ENCODE data around the gene FAM222A. TPM values are rescaled to one million over a fixed set of nuclear protein-coding genes. Genes with fewer than 3 reads are reported as not detected.
A peak's percentile ranks its signal among the peaks of the same experiment; 100 is the strongest.

Gene FAM222A
- polyA plus RNA-seq, 4 donors, result 1.6 to 7.5 (median 4.7) TPM

DNA sequence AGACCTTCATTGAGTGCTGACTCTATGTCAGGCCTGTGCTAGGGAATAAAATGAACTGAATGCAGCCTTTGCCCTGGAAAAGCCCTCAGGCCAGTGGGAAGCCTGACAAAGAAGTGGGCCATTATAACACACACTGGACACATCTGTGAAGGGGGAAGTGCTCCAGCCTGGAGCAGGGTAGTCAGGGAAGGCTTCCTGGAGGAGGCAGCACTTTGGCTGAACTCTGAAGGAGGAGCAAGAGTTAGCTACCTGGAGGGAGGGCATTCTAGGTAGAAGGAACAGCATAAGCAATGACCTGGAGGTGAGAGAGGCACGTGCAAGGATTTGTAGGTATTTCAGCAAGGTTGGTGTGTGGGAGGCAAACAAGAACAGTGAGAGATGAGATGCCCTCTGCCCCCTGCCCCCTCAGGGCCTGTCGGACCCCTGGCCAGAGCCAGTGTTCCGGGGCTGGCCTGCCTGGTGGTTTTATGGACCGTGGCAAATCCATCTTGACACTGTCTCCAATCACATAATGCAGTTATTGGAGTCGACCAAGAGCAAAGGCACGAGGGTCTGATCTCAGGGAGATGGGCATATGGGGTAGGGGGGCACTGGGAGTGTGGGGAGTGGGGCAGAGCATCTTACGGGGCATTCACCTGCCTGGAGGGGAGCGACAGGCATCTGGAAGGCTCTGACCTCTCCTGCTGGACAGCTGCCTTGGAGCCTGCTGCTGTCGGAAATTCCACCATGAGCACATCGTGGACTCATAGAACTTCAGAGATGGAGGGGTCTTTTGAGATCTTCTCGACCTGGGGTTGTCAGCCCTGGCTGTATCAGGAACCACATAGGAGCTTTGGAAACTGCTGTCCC, 2.7 kb upstream of the FAM222A start:
- DNase-seq, result no peak
- H3K36me3 ChIP-seq (ENCODE audit: control insufficient read depth in 3 of 3, insufficient read depth in 2 of 3, low read depth in 1 of 3, low read length in 3 of 3), result no peaks in the 10 kb centered on the region
- H3K9me3 ChIP-seq (ENCODE audit: control insufficient read depth in 2 of 2, insufficient read depth in 1 of 2, low read depth in 1 of 2, low read length in 1 of 2), result no peaks in the 10 kb centered on the region
- no peak overlapping the region for H3K27ac ChIP-seq (ENCODE audit: low read depth in 1 of 3, low read length in 2 of 3)
- FAIRE-seq, result no peak
- peaks cover 0 to 7% (median 6%) of the 10 kb centered on the region in 3 donors for H3K27me3 ChIP-seq (ENCODE audit: control insufficient read depth in 3 of 3, insufficient read depth in 3 of 3, low read length in 3 of 3)
- H3K4me1 ChIP-seq (ENCODE audit: control insufficient read depth in 3 of 3, insufficient read depth in 2 of 3, low read depth in 1 of 3, low read length in 2 of 3), result peaks cover 2 to 51% (median 4%) of the 10 kb centered on the region in 3 donors
- H3K4me3 ChIP-seq (ENCODE audit: low read depth in 1 of 3, low read length in 3 of 3), result no peak overlapping the region
- 54 to 71% (median 61%) methylated on average over 11 of the region's 11 CpGs for WGBS, 3 donors

DNA sequence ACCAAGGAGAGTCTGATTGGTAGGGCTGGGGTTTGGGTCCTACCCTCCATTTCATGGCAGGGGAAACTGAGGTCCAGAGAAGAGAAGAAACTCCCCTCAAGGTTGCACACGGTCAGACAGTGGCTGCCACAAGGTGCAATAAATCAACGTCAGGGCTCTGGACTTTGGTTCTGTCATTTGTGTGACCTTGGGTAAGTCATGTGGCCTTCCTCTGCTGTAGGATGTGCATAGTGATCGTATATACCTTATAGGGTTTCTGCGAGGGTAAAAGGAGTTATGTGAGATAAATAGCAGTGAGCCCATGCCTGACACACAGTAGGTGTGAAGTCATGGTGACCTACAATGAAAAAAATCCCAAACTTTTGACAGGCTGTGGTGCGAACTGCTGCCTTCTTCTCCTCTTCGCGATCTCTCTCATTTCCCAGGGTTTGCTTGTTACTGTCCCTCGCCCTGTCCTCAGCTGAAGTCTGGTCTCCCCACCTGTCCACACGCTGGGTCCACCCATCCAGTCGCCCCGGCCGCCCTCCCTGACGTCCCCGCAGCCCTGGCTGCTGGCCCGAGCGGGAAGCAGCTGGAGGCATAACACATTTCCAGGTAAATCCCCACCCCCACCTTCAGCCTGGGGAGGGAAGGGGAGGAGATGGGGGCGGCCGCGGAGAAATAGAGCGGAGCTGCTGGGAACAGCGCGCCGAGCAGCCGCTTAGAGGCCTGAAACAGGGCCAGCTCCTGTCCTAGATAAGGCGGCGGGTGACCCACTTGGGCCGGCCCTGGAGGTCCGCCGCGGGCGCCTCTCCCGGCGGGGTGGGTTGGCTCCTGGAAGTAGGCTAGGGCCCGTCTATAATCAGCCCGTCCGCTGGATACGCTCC, 1.8 kb upstream of the FAM222A start:
- peak in 1 of 2 donors; percentile 73 for DNase-seq
- FAIRE-seq, result no peak
- 9 to 17% (median 16%) methylated on average over 36 to 37 of the region's 37 CpGs for WGBS, 3 donors
- H3K36me3 ChIP-seq (ENCODE audit: control insufficient read depth in 3 of 3, insufficient read depth in 2 of 3, low read depth in 1 of 3, low read length in 3 of 3), result peaks cover 0 to 3% (median 0%) of the 10 kb centered on the region in 3 donors
- H3K4me1 ChIP-seq (ENCODE audit: control insufficient read depth in 3 of 3, insufficient read depth in 2 of 3, low read depth in 1 of 3, low read length in 2 of 3), result peaks cover 0 to 53% (median 4%) of the 10 kb centered on the region in 3 donors
- H3K27me3 ChIP-seq (ENCODE audit: control insufficient read depth in 3 of 3, insufficient read depth in 3 of 3, low read length in 3 of 3), result peaks cover 0 to 7% (median 6%) of the 10 kb centered on the region in 3 donors
- no peak overlapping the region for H3K4me3 ChIP-seq (ENCODE audit: low read depth in 1 of 3, low read length in 3 of 3)
- no peaks in the 10 kb centered on the region for H3K9me3 ChIP-seq (ENCODE audit: control insufficient read depth in 2 of 2, insufficient read depth in 1 of 2, low read depth in 1 of 2, low read length in 1 of 2)
- H3K27ac ChIP-seq (ENCODE audit: low read depth in 1 of 3, low read length in 2 of 3), result no peak overlapping the region

DNA sequence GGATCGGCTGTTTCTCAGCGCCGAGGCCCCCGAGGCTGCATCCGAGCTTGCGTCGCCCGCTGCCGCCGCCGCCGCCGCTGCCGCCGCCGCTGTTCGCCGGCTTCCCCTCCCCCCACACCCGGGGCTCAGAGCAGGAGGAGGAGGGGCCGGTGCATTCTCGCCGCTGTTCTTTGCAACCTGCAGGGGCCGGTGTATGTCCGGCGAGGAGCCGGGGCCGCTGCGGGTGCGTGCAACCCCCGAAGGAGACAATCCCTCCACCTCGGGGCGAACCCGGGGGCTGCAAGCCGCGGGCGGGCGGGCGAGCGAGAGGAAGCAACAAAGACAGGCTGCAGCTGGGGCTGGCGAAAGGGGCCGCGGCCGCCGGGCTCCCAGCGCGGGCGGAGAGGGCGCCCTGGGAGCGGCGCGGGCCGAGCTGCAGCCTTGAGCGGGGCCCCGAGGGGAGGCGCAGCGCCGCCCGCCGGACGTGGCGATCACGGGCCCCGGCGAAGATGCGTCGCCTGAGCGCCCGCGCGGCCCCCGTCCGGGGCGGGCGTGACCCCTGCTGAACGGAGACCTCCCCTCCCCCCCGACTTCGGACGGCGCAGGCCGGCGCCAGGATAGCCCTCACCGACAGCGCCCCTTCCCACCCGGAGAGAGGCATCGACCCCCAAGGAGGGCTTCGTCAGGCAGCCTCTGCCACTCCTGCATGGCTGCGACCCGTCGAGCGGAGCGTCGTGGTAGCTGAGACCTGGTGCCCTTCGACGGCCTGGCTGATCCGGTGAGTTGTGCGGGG, 702 bp downstream of the FAM222A start:
- H3K27me3 ChIP-seq (ENCODE audit: control insufficient read depth in 3 of 3, insufficient read depth in 3 of 3, low read length in 3 of 3), result peaks cover 0 to 7% (median 7%) of the 10 kb centered on the region in 3 donors
- peak overlapping the region in 2 of 3 donors; percentile 9 to 52 for H3K27ac ChIP-seq (ENCODE audit: low read depth in 1 of 3, low read length in 2 of 3)
- peak; percentile 61 to 88 for DNase-seq
- H3K4me1 ChIP-seq (ENCODE audit: control insufficient read depth in 3 of 3, insufficient read depth in 2 of 3, low read depth in 1 of 3, low read length in 2 of 3), result peaks cover 0 to 39% (median 0%) of the 10 kb centered on the region in 3 donors
- H3K9me3 ChIP-seq (ENCODE audit: control insufficient read depth in 2 of 2, insufficient read depth in 1 of 2, low read depth in 1 of 2, low read length in 1 of 2), result no peaks in the 10 kb centered on the region
- H3K36me3 ChIP-seq (ENCODE audit: control insufficient read depth in 3 of 3, insufficient read depth in 2 of 3, low read depth in 1 of 3, low read length in 3 of 3), result peaks cover 0 to 3% (median 0%) of the 10 kb centered on the region in 3 donors
- peak overlapping the region; percentile 35 to 77 (median 51) for H3K4me3 ChIP-seq (ENCODE audit: low read depth in 1 of 3, low read length in 3 of 3)
- no peak for FAIRE-seq
- WGBS, 3 donors, result 1 to 3% (median 1%) methylated on average over 52 to 96 of the region's 96 CpGs

- peaks cover 0 to 5% (median 0%) of the 10 kb centered on the region in 3 donors for H3K36me3 ChIP-seq (ENCODE audit: control insufficient read depth in 3 of 3, insufficient read depth in 2 of 3, low read depth in 1 of 3, low read length in 3 of 3)
- FAIRE-seq (no peak), DNase-seq (no peak)
- H3K27ac ChIP-seq (ENCODE audit: low read depth in 1 of 3, low read length in 2 of 3), result no peak overlapping the region
- peak overlapping the region in 2 of 3 donors; percentile 51 to 77 for H3K4me3 ChIP-seq (ENCODE audit: low read depth in 1 of 3, low read length in 3 of 3)
- no peaks in the 10 kb centered on the region for H3K9me3 ChIP-seq (ENCODE audit: control insufficient read depth in 2 of 2, insufficient read depth in 1 of 2, low read depth in 1 of 2, low read length in 1 of 2)
- peaks cover 0 to 7% (median 7%) of the 10 kb centered on the region in 3 donors for H3K27me3 ChIP-seq (ENCODE audit: control insufficient read depth in 3 of 3, insufficient read depth in 3 of 3, low read length in 3 of 3)
- peaks cover 0 to 40% (median 0%) of the 10 kb centered on the region in 3 donors for H3K4me1 ChIP-seq (ENCODE audit: control insufficient read depth in 3 of 3, insufficient read depth in 2 of 3, low read depth in 1 of 3, low read length in 2 of 3)
- 7 to 23% (median 13%) methylated on average over 13 of the region's 13 CpGs for WGBS, 3 donors
These were observed 1.3 kb downstream of the FAM222A start for GRCh38 chr12:109714913-109715244.

- H3K9me3 ChIP-seq (ENCODE audit: control insufficient read depth in 2 of 2, insufficient read depth in 1 of 2, low read depth in 1 of 2, low read length in 1 of 2), result no peaks in the 10 kb centered on the region
- H3K27me3 ChIP-seq (ENCODE audit: control insufficient read depth in 3 of 3, insufficient read depth in 3 of 3, low read length in 3 of 3), result peaks cover 0 to 7% (median 7%) of the 10 kb centered on the region in 3 donors
- peaks cover 0 to 5% (median 0%) of the 10 kb centered on the region in 3 donors for H3K36me3 ChIP-seq (ENCODE audit: control insufficient read depth in 3 of 3, insufficient read depth in 2 of 3, low read depth in 1 of 3, low read length in 3 of 3)
- no peak overlapping the region for H3K27ac ChIP-seq (ENCODE audit: low read depth in 1 of 3, low read length in 2 of 3)
- H3K4me1 ChIP-seq (ENCODE audit: control insufficient read depth in 3 of 3, insufficient read depth in 2 of 3, low read depth in 1 of 3, low read length in 2 of 3), result peaks cover 0 to 45% (median 0%) of the 10 kb centered on the region in 3 donors
- FAIRE-seq (no peak), DNase-seq (no peak)
- 17 to 38% (median 18%) methylated on average over 18 to 19 of the region's 19 CpGs for WGBS, 3 donors
- H3K4me3 ChIP-seq (ENCODE audit: low read depth in 1 of 3, low read length in 3 of 3), result peak overlapping the region in 1 of 3 donors; percentile 51
These were observed 1.9 kb downstream of the FAM222A start for GRCh38 chr12:109715310-109716091.

GRCh38 chr12:109716092-109716479, 2.5 kb downstream of the FAM222A start:
- no peak for FAIRE-seq
- Histone ChIP-seq H3K36me3 (ENCODE audit: control insufficient read depth in 3 of 3, insufficient read depth in 2 of 3, low read depth in 1 of 3, low read length in 3 of 3) (peaks cover 0 to 8% (median 0%) of the 10 kb centered on the region in 3 donors), H3K27ac (ENCODE audit: low read depth in 1 of 3, low read length in 2 of 3) (no peak overlapping the region), H3K4me1 (ENCODE audit: control insufficient read depth in 3 of 3, insufficient read depth in 2 of 3, low read depth in 1 of 3, low read length in 2 of 3) (peaks cover 0 to 47% (median 0%) of the 10 kb centered on the region in 3 donors), H3K27me3 (ENCODE audit: control insufficient read depth in 3 of 3, insufficient read depth in 3 of 3, low read length in 3 of 3) (peaks cover 0 to 7% (median 7%) of the 10 kb centered on the region in 3 donors), H3K9me3 (ENCODE audit: control insufficient read depth in 2 of 2, insufficient read depth in 1 of 2, low read depth in 1 of 2, low read length in 1 of 2) (no peaks in the 10 kb centered on the region), H3K4me3 (ENCODE audit: low read depth in 1 of 3, low read length in 3 of 3) (no peak overlapping the region)
- no peak for DNase-seq
- WGBS, 3 donors, result 35 to 50% (median 37%) methylated on average over 9 of the region's 9 CpGs

DNA sequence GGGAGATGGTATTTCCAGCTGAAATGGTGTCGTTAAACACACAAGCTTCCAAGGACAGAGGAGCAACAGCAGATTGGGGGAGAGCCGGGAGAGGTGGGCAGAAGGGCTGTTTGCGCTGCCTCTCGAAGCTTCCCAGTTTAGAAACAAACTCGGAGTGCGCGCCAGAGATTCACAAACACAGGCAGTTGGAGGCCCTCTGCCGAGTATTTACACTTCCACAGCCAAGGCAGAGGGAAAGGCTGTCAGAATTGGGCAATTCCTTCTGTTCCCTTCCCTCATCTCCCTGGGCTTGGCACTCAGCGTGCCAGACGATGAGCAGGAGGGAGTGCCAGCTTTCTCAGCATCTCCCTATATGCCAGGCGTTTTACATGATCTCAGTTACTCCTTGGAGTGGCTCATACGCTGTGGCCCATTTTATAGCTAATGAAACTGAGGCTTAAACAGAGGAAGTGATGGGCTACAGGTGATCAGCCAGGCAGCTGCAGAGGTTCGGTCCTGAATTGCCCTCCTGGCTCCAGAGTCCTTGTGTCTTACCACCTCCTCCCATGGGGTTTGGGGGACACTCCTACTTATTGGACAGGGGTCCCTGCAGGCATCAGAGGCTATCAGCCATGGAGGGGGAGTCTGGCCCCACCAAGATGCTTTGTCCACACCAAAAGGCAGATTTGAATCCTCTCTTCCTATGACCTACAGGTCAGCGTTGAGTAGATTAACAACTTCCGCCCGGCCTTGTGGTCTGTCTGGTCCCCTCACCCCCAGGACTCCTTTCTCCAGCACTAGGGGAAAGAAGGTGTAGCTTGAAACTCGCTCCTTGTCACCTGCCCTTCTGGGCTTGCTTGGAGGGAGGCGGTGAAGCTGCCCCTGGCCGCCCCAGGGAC, 3.1 kb downstream of the FAM222A start:
- H3K27ac ChIP-seq (ENCODE audit: low read depth in 1 of 3, low read length in 2 of 3), result no peak overlapping the region
- 43 to 57% (median 53%) methylated on average over 19 of the region's 19 CpGs for WGBS, 3 donors
- H3K9me3 ChIP-seq (ENCODE audit: control insufficient read depth in 2 of 2, insufficient read depth in 1 of 2, low read depth in 1 of 2, low read length in 1 of 2), result no peaks in the 10 kb centered on the region
- no peak overlapping the region for H3K4me3 ChIP-seq (ENCODE audit: low read depth in 1 of 3, low read length in 3 of 3)
- H3K4me1 ChIP-seq (ENCODE audit: control insufficient read depth in 3 of 3, insufficient read depth in 2 of 3, low read depth in 1 of 3, low read length in 2 of 3), result peaks cover 0 to 47% (median under 1%) of the 10 kb centered on the region in 3 donors
- FAIRE-seq, result no peak
- peaks cover 0 to 8% (median 0%) of the 10 kb centered on the region in 3 donors for H3K36me3 ChIP-seq (ENCODE audit: control insufficient read depth in 3 of 3, insufficient read depth in 2 of 3, low read depth in 1 of 3, low read length in 3 of 3)
- no peak for DNase-seq
- peaks cover 0 to 7% (median 5%) of the 10 kb centered on the region in 3 donors for H3K27me3 ChIP-seq (ENCODE audit: control insufficient read depth in 3 of 3, insufficient read depth in 3 of 3, low read length in 3 of 3)

Data from small intestine (tissue), 7 donors.